Progenitor cell of endocrine pancreas (in vitro differentiated cells): ENCODE results near the gene KCNQ4. TPM values are rescaled to one million over a fixed set of nuclear protein-coding genes. Genes with fewer than 3 reads are reported as not detected.

Experiments used
- DNase-seq: peaks from one replicate; pipeline ENCODE4 v3.0.0; 2021; ENCODE audit warnings: low spot score; ENCODE audit not compliant: unreplicated experiment
- H3K27ac Mint-ChIP-seq: 2 replicates; pipeline ENCODE4 v1.8.0; 2021; ENCODE audit warnings: mild to moderate bottlenecking, moderate library complexity, mixed read lengths
- H3K27me3 Mint-ChIP-seq: 2 replicates; pipeline ENCODE4 v1.8.0; 2021; ENCODE audit warnings: mixed read lengths
- H3K36me3 Mint-ChIP-seq: 2 replicates; pipeline ENCODE4 v1.8.0; 2022; ENCODE audit warnings: mixed read lengths; ENCODE audit not compliant: insufficient read depth
- H3K4me1 Mint-ChIP-seq: 2 replicates; pipeline ENCODE4 v1.8.0; 2021; ENCODE audit warnings: low read depth, mixed read lengths
- H3K4me3 Mint-ChIP-seq: 2 replicates; pipeline ENCODE4 v1.8.0; 2021; ENCODE audit warnings: low read depth, mild to moderate bottlenecking, moderate library complexity, mixed read lengths
- H3K9me3 Mint-ChIP-seq: 2 replicates; pipeline ENCODE4 v1.8.0; 2021; ENCODE audit warnings: low read depth, mixed read lengths
- total RNA-seq: library from RNA; stranded (reverse); gene quantifications from 2 replicates; pipeline ENCODE4 v1.2.1, GENCODE V29; 2021
- TF ChIP-seq, protein P1 (sequence below): fragments of 200-600 bp; sonication (generic); IDR thresholded peaks from one replicate; pipeline ENCODE4 v1.5.0; 2021; ENCODE audit warnings: antibody characterized with exemption, mild to moderate bottlenecking; ENCODE audit not compliant: unreplicated experiment

The KCNQ4 gene
- total RNA-seq, 1 donor from 2014 or later: 0.67 TPM

DNA sequence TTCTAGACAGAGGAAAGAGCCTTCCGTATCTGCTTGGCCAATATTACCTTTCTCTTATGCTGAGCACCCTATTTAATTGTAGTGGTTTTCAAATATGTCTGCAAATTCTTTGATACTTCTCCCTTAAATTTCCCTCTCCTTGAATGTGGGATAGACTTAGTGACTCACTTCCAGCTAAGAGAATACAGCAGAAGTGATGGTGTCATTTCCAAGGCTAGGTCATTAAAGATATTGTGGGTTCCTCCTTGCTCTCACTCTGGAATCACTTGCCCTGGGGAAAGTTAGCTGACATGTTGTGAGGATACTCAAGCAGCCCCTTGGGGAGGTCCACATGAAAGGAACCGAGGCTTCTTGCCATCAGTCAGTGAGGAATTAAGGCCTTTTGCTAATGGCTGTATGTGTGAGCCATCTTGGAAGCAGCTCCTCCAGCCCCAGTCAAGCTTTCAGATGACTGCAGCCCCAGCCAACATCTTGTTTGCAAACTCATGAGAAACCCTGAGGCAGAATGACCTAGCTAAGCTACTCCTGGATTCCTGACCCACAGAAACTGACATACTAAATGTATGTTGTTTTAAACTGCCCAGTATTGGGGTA is 86.6 kb downstream of the KCNQ4 start:
- H3K36me3 Mint-ChIP-seq: no peaks in the 10 kb centered on the region
- no peak overlapping the region for H3K4me3 Mint-ChIP-seq
- peaks cover 7% of the 10 kb centered on the region for H3K9me3 Mint-ChIP-seq
- no peak overlapping the region for H3K27ac Mint-ChIP-seq
- DNase-seq: no peak
- H3K4me1 Mint-ChIP-seq: peaks cover 11% of the 10 kb centered on the region
- H3K27me3 Mint-ChIP-seq: peaks cover 4% of the 10 kb centered on the region
- TF ChIP-seq, protein P1, sequence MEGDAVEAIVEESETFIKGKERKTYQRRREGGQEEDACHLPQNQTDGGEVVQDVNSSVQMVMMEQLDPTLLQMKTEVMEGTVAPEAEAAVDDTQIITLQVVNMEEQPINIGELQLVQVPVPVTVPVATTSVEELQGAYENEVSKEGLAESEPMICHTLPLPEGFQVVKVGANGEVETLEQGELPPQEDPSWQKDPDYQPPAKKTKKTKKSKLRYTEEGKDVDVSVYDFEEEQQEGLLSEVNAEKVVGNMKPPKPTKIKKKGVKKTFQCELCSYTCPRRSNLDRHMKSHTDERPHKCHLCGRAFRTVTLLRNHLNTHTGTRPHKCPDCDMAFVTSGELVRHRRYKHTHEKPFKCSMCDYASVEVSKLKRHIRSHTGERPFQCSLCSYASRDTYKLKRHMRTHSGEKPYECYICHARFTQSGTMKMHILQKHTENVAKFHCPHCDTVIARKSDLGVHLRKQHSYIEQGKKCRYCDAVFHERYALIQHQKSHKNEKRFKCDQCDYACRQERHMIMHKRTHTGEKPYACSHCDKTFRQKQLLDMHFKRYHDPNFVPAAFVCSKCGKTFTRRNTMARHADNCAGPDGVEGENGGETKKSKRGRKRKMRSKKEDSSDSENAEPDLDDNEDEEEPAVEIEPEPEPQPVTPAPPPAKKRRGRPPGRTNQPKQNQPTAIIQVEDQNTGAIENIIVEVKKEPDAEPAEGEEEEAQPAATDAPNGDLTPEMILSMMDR: no peak

DNA sequence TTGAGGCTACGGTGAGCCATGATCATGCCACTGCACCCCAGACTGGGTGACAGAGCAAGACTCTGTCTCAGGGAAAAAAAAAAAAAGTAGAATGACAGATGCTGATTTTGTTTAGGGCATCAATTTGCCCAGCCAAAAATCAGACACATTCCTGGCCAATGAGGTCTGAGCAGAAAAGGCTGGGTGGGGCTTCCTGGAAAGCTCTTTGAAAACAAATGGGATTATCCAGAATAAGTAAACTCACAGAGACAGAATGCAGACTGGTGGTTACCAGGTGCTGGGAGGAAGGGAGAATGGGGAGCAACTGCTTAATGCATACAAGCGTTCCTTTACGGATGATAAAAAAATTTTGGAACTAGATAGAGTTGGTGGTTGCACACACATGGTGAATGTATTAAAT is 88.7 kb downstream of the KCNQ4 start:
- no peak overlapping the region for H3K27ac Mint-ChIP-seq
- H3K9me3 Mint-ChIP-seq: peaks cover 13% of the 10 kb centered on the region
- DNase-seq: no peak
- TF ChIP-seq, protein P1: no peak
- H3K27me3 Mint-ChIP-seq: peaks cover 4% of the 10 kb centered on the region
- H3K4me1 Mint-ChIP-seq: peaks cover 3% of the 10 kb centered on the region
- no peak overlapping the region for H3K4me3 Mint-ChIP-seq
- no peaks in the 10 kb centered on the region for H3K36me3 Mint-ChIP-seq

DNA sequence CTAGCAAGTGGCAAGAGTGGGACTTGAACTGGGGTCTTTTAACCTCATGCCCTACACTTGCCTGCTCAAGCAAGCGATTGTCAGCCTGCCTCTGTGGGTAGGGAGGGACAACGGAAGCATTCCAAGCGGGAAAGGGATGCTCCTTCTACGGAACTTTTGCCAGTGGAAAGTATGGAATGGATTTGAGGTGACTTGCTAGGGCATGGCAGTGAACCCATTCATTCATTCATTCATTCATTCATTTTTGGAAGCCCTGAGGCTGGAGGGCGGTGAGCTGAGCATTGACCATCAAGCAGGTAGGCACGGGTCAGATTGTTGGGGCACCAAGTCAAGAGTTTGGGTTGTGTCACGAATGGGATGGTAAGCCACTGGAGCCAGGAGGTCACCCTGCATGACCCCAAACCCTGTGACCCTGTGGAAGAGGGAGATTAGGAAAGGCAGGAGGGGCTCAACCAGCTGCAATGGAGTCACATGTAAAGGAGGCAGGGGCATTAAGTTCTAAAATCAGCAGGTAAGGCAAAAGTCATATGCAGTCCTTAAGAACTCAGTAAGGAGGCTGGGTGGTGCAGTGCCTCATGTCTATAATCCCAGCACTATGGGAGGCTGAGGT is 90.4 kb downstream of the KCNQ4 start:
- no peak for DNase-seq
- Mint-ChIP-seq H3K4me3 (no peak overlapping the region), H3K27ac (no peak overlapping the region), H3K27me3 (peaks cover 4% of the 10 kb centered on the region), H3K4me1 (no peaks in the 10 kb centered on the region), H3K9me3 (peaks cover 13% of the 10 kb centered on the region), H3K36me3 (no peaks in the 10 kb centered on the region)
- TF ChIP-seq, protein P1: no peak

DNA sequence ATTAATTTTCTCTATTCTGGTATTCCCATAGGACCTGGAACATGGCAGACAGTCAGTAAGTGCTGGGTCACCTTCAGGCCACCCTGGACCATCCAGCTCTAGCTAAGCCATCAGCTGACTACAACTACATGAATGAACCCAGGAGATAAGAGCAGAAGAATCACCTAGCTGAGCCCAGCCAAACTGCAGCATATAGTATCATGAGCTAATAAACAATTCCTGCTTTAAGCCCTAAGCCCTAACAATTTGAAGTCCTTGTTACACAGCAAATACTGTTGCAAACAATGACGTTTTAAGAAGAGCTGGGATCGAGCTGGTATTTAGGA is 92.8 kb downstream of the KCNQ4 start:
- H3K4me3 Mint-ChIP-seq: no peak overlapping the region
- no peak overlapping the region for H3K27ac Mint-ChIP-seq
- no peaks in the 10 kb centered on the region for H3K36me3 Mint-ChIP-seq
- TF ChIP-seq, protein P1: no peak
- H3K27me3 Mint-ChIP-seq: peaks cover 4% of the 10 kb centered on the region
- DNase-seq: no peak
- peaks cover 2% of the 10 kb centered on the region for H3K4me1 Mint-ChIP-seq
- H3K9me3 Mint-ChIP-seq: peaks cover 6% of the 10 kb centered on the region

DNA sequence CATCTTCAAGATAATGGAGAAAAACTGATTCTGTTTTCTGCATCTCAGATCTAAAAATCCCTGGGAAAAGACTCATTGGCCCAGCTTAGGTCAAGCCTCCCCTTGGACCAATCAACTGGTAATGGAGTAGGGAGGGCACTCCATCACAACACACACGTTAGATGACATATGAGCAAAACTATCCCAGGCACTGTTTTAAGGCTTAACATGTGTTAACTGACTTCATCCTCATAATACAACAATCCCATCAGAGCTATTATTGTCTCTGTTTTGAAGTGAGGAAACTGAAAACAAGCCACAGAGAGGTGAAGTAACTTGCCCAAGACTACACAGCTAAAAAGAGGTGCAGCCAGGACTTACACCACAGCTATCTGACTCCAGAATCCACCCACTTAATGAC is 93.3 kb downstream of the KCNQ4 start:
- H3K36me3 Mint-ChIP-seq: no peaks in the 10 kb centered on the region
- H3K4me1 Mint-ChIP-seq: peaks cover 2% of the 10 kb centered on the region
- H3K4me3 Mint-ChIP-seq: no peak overlapping the region
- H3K27ac Mint-ChIP-seq: no peak overlapping the region
- peaks cover 6% of the 10 kb centered on the region for H3K9me3 Mint-ChIP-seq
- TF ChIP-seq, protein P1: no peak
- DNase-seq: no peak
- peaks cover 4% of the 10 kb centered on the region for H3K27me3 Mint-ChIP-seq
